Thyroid gland (tissue), 4 donors: ENCODE data around the gene ZNF559. TPM values are rescaled to one million over a fixed set of nuclear protein-coding genes. Genes with fewer than 3 reads are reported as not detected.

ENCODE experiments used
- total RNA-seq, 4 donors: library from RNA; depleted of rRNA; stranded (reverse); fragments of >200 nt; gene quantifications; one replicate each; pipeline ENCODE4 v1.2.3, GENCODE V29; 2016

Gene ZNF559
- total RNA-seq, 4 donors from 2014 or later = 20.6 to 55.8 (median 29.1) TPM

Other genes with a start within 250 kb of the ZNF559 start
- gene OR1M1, start 237.1 kb upstream of the ZNF559 start, total RNA-seq = not detected
- gene OR7G2, start 216.7 kb upstream of the ZNF559 start, total RNA-seq = not detected
- gene OR7G1, start 208.4 kb upstream of the ZNF559 start, total RNA-seq = not detected
- not detected for gene OR7G3, start 197.2 kb upstream of the ZNF559 start, total RNA-seq
- 10 to 100 TPM; 18.0 to 27.2 (median 21.2) TPM for gene ZNF317, start 183.8 kb upstream of the ZNF559 start, total RNA-seq
- gene OR7D2, start 145.2 kb upstream of the ZNF559 start, total RNA-seq = under 1 TPM in 1 of 4 donors, not detected in 3; 0.54 TPM
- gene OR7D4, start 104.6 kb upstream of the ZNF559 start, total RNA-seq = not detected
- not detected for gene OR7E24, start 73.2 kb upstream of the ZNF559 start, total RNA-seq
- gene ZNF699, start 14.3 kb upstream of the ZNF559 start, total RNA-seq = 10 to 100 TPM; 11.6 to 17.4 (median 13.8) TPM
- gene ZNF177, start 38.8 kb downstream of the ZNF559 start, total RNA-seq = 1 to 10 TPM in 3 of 4 donors, under 1 TPM in 1; 0.68 to 5.2 (median 4.4) TPM
- gene ZNF266, start 111.4 kb downstream of the ZNF559 start, total RNA-seq = 10 to 100 TPM; 29.6 to 42.2 (median 34.8) TPM
- gene ZNF560, start 174.4 kb downstream of the ZNF559 start, total RNA-seq = under 1 TPM in 1 of 4 donors, not detected in 3; 0.13 TPM
- 10 to 100 TPM; 14.0 to 25.6 (median 15.1) TPM for gene ZNF426, start 214.5 kb downstream of the ZNF559 start, total RNA-seq